Gastrocnemius medialis (tissue), 4 donors: ENCODE data around the gene PSME3IP1.

Experiments
- CTCF ChIP-seq, 5 experiments: fragments of 450-650 bp in 3 of 5; fragments of 200-600 bp in 2 of 5; sonication (generic) in 2 of 5; IDR thresholded peaks in 4 of 5; conservative IDR thresholded peaks in 1 of 5; 1 replicate in 4 of 5; 2 replicates in 1 of 5; pipeline ENCODE4 v1.5.1; 2016 to 2019; ENCODE audit warnings: antibody characterized with exemption in 5 of 5, mild to moderate bottlenecking in 3 of 5, moderate library complexity in 3 of 5
- POLR2A ChIP-seq, 2 donors: fragments of 450-650 bp; IDR thresholded peaks; one replicate each; pipeline ENCODE4 v1.6.1; 2017; ENCODE audit warnings: antibody characterized with exemption in 2 of 2, mild to moderate bottlenecking in 2 of 2, moderate library complexity in 2 of 2

GRCh38 chr16:57130950-57131321 is 54.9 kb downstream of the PSME3IP1 start:
- TF ChIP-seq CTCF (IDR thresholded peaks at IDR 0.05 in 4 of 5, conservative IDR thresholded peaks at IDR 0.05 in 1 of 5) (no peak), POLR2A (IDR thresholded peaks at IDR 0.05) (no peak)
